ENCODE results near the gene EML3. TPM values are rescaled to one million over a fixed set of nuclear protein-coding genes. Genes with fewer than 3 reads are reported as not detected.
"Not testable (repeated sequence)": the region's sequence is repeated elsewhere in the genome, so short reads cannot be mapped to it uniquely, and the experiment has no call there.

The EML3 gene
- polyA plus RNA-seq, 1 donor from 2014 or later = 0.38 TPM

DNA sequence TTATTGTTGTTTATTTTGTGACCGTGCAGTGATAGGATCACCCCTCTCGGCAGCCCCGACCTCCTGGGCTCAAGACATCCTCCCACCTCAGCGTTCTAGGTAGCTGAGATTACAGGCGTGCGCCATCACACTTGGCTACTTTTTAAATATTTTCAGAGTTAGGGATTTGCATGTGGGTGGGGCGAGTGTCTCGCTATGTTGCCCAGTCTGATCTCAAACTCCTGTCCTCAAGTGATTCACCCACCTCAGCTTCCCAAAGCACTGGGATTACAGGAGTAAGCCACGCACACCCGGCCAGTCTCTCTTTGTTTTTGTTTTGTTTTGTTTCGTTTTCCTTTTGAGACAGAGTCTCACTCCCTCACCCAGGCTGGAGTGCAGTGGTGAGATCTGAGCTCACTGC is 41.7 kb upstream of the EML3 start:
- no peaks in the 10 kb centered on the region for H3K9me2 ChIP-seq (ENCODE audit: insufficient read depth, low read length)
- no peaks in the 10 kb centered on the region for H3F3A ChIP-seq (ENCODE audit: insufficient read depth, low read length, poor library complexity, severe bottlenecking)
- no peak overlapping the region for H3K4me2 ChIP-seq (ENCODE audit: low read length)
- no peaks in the 10 kb centered on the region for H4K20me1 ChIP-seq (ENCODE audit: insufficient read depth)
- H3K79me2 ChIP-seq (replicated peaks; ENCODE audit: insufficient read depth, low read length) = peaks cover 17% of the 10 kb centered on the region
- no peaks in the 10 kb centered on the region for H3K27me3 ChIP-seq (ENCODE audit: insufficient read depth, low read depth, low read length)
- no peak overlapping the region for H3K27ac ChIP-seq (ENCODE audit: low read length)
- no peaks in the 10 kb centered on the region for H3K9me3 ChIP-seq (ENCODE audit: low read length)
- no peaks in the 10 kb centered on the region for H3K36me3 ChIP-seq (ENCODE audit: insufficient read depth, low read length)
- H3K9ac ChIP-seq (ENCODE audit: low read length) = no peak overlapping the region
- no peak overlapping the region for H3K4me3 ChIP-seq (ENCODE audit: low read length)
- TF ChIP-seq, protein P1, sequence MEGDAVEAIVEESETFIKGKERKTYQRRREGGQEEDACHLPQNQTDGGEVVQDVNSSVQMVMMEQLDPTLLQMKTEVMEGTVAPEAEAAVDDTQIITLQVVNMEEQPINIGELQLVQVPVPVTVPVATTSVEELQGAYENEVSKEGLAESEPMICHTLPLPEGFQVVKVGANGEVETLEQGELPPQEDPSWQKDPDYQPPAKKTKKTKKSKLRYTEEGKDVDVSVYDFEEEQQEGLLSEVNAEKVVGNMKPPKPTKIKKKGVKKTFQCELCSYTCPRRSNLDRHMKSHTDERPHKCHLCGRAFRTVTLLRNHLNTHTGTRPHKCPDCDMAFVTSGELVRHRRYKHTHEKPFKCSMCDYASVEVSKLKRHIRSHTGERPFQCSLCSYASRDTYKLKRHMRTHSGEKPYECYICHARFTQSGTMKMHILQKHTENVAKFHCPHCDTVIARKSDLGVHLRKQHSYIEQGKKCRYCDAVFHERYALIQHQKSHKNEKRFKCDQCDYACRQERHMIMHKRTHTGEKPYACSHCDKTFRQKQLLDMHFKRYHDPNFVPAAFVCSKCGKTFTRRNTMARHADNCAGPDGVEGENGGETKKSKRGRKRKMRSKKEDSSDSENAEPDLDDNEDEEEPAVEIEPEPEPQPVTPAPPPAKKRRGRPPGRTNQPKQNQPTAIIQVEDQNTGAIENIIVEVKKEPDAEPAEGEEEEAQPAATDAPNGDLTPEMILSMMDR (IDR thresholded peaks at IDR 0.05; ENCODE audit: poor library complexity, severe bottlenecking) = no peak
- TF ChIP-seq SMC3 (conservative IDR thresholded peaks at IDR 0.05; ENCODE audit: poor library complexity) (no peak), EZH2 (IDR thresholded peaks at IDR 0.05; ENCODE audit: borderline replicate concordance, insufficient read depth, low read length, poor library complexity, severe bottlenecking) (no peak), EP300 (conservative IDR thresholded peaks at IDR 0.05; ENCODE audit: poor library complexity, severe bottlenecking) (no peak), POLR2AphosphoS5 (IDR thresholded peaks at IDR 0.05) (no peak), TAF1 (IDR thresholded peaks at IDR 0.05; ENCODE audit: low read depth) (no peak), RAD21 (conservative IDR thresholded peaks at IDR 0.05) (no peak), MXI1 (conservative IDR thresholded peaks at IDR 0.05; ENCODE audit: poor library complexity, severe bottlenecking) (no peak)
- TF ChIP-seq, protein P2, sequence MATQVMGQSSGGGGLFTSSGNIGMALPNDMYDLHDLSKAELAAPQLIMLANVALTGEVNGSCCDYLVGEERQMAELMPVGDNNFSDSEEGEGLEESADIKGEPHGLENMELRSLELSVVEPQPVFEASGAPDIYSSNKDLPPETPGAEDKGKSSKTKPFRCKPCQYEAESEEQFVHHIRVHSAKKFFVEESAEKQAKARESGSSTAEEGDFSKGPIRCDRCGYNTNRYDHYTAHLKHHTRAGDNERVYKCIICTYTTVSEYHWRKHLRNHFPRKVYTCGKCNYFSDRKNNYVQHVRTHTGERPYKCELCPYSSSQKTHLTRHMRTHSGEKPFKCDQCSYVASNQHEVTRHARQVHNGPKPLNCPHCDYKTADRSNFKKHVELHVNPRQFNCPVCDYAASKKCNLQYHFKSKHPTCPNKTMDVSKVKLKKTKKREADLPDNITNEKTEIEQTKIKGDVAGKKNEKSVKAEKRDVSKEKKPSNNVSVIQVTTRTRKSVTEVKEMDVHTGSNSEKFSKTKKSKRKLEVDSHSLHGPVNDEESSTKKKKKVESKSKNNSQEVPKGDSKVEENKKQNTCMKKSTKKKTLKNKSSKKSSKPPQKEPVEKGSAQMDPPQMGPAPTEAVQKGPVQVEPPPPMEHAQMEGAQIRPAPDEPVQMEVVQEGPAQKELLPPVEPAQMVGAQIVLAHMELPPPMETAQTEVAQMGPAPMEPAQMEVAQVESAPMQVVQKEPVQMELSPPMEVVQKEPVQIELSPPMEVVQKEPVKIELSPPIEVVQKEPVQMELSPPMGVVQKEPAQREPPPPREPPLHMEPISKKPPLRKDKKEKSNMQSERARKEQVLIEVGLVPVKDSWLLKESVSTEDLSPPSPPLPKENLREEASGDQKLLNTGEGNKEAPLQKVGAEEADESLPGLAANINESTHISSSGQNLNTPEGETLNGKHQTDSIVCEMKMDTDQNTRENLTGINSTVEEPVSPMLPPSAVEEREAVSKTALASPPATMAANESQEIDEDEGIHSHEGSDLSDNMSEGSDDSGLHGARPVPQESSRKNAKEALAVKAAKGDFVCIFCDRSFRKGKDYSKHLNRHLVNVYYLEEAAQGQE (IDR thresholded peaks at IDR 0.05; ENCODE audit: borderline replicate concordance) = no peak
- H2AFZ ChIP-seq (ENCODE audit: low read depth, low read length) = no peak overlapping the region

DNA sequence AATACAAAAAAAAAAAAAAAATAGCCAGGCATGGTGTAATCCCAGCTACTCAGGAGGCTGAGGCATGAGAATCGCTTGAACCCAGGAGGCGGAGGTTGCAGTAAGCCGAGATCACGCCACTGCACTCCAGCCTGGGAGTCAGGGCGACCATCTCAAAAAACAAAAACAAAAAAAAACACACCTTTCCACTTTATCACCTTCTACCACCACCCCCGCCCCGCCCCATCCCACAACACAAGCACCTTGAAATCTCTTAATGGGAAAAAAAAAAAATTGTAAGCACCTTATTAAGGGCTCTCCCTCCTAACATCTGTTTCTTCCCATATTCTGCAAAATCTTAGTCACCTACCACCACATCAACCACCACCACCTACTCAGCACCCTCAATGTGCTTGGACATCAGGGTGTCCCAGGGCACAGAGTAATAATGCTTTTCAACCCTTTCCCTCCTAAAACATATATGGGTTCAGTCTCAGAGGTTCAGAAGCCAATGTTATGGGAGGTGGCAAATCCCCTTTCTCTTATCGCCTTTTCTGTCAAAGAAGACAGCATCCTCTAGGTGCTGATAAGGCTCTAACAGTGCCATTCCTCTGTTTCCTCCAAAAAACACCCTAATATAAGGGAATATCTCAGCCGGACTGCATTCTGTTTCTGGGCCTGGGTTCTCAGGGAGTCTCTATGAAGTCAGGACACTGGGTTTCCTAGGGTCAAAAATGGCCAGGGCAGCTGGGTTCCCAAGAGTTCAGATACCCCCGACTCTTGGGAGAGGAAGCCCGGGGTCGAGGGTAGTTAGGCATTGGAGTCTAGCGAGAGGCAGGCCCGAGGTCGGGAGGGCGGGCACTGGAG is 39.8 kb upstream of the EML3 start:
- TF ChIP-seq MXI1 (conservative IDR thresholded peaks at IDR 0.05; ENCODE audit: poor library complexity, severe bottlenecking) (no peak), EZH2 (IDR thresholded peaks at IDR 0.05; ENCODE audit: borderline replicate concordance, insufficient read depth, low read length, poor library complexity, severe bottlenecking) (no peak), TAF1 (IDR thresholded peaks at IDR 0.05; ENCODE audit: low read depth) (no peak), EP300 (conservative IDR thresholded peaks at IDR 0.05; ENCODE audit: poor library complexity, severe bottlenecking) (no peak), POLR2AphosphoS5 (IDR thresholded peaks at IDR 0.05) (no peak), RAD21 (conservative IDR thresholded peaks at IDR 0.05) (no peak), SMC3 (conservative IDR thresholded peaks at IDR 0.05; ENCODE audit: poor library complexity) (no peak)
- TF ChIP-seq, protein P1 (IDR thresholded peaks at IDR 0.05; ENCODE audit: poor library complexity, severe bottlenecking) = no peak
- TF ChIP-seq, protein P2 (IDR thresholded peaks at IDR 0.05; ENCODE audit: borderline replicate concordance) = no peak
- Histone ChIP-seq H4K20me1 (ENCODE audit: insufficient read depth) (no peaks in the 10 kb centered on the region), H3K9me3 (ENCODE audit: low read length) (no peaks in the 10 kb centered on the region), H3F3A (ENCODE audit: insufficient read depth, low read length, poor library complexity, severe bottlenecking) (no peaks in the 10 kb centered on the region), H3K4me2 (ENCODE audit: low read length) (peak overlapping the region; percentile 61), H3K27ac (ENCODE audit: low read length) (peak overlapping the region; percentile 71), H3K36me3 (ENCODE audit: insufficient read depth, low read length) (no peaks in the 10 kb centered on the region), H3K79me2 (replicated peaks; ENCODE audit: insufficient read depth, low read length) (peaks cover 17% of the 10 kb centered on the region), H3K27me3 (ENCODE audit: insufficient read depth, low read depth, low read length) (no peaks in the 10 kb centered on the region), H3K9ac (ENCODE audit: low read length) (peak overlapping the region; percentile 81), H3K9me2 (ENCODE audit: insufficient read depth, low read length) (no peaks in the 10 kb centered on the region), H3K4me3 (ENCODE audit: low read length) (peak overlapping the region; percentile 81), H2AFZ (ENCODE audit: low read depth, low read length) (peak overlapping the region; percentile 43)

DNA sequence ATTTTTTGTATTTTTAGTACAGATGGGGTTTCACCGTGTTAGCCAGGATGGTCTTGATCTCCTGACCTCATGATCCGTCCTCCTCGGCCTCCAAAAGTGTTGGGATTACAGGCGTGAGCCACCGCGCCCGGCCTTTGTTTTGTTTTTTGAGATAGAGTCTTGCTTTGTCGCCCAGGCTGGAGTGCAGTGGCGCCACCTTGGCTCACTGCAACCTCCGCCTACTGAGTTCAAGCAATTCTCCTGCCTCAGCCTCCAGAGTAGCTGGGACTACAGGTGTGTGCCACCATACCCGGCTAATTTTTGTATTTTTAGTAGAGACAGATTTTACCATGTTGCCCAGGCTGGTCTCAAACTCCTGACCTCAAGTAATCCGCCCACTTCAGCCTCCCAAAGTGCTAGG is 37.7 kb upstream of the EML3 start:
- H3K4me2 ChIP-seq (ENCODE audit: low read length); H3F3A ChIP-seq (ENCODE audit: insufficient read depth, low read length, poor library complexity, severe bottlenecking): not testable (repeated sequence)

More for the DNA sequence above, 37.7 kb upstream of the EML3 start:
- not testable (repeated sequence) for H3K36me3 ChIP-seq (ENCODE audit: insufficient read depth, low read length); H4K20me1 ChIP-seq (ENCODE audit: insufficient read depth); H3K27ac ChIP-seq (ENCODE audit: low read length); H3K27me3 ChIP-seq (ENCODE audit: insufficient read depth, low read depth, low read length); H2AFZ ChIP-seq (ENCODE audit: low read depth, low read length); H3K4me3 ChIP-seq (ENCODE audit: low read length); H3K9me2 ChIP-seq (ENCODE audit: insufficient read depth, low read length); H3K9me3 ChIP-seq (ENCODE audit: low read length); H3K9ac ChIP-seq (ENCODE audit: low read length)
- H3K79me2 ChIP-seq (replicated peaks; ENCODE audit: insufficient read depth, low read length) = peaks cover 27% of the 10 kb centered on the region
